KMS-11 (cell line): ENCODE data around the gene PACSIN1.

Source experiments
- H2AFZ ChIP-seq: fragments of 200-600 bp; sonication (generic); 2 replicates; pipeline ENCODE4 v1.6.1; 2016; ENCODE audit warnings: antibody characterized with exemption, mixed run types, low read depth
- H3K27ac ChIP-seq: fragments of 200-600 bp; sonication (generic); 2 replicates; pipeline ENCODE4 v1.6.1; 2016; ENCODE audit warnings: mild to moderate bottlenecking, mixed run types
- H3K27me3 ChIP-seq: fragments of 200-600 bp; sonication (generic); 2 replicates; pipeline ENCODE4 v1.6.1; 2017; ENCODE audit warnings: mild to moderate bottlenecking, low read depth, mixed run types, moderate library complexity; ENCODE audit not compliant: insufficient read depth
- H3K36me3 ChIP-seq: fragments of 200-600 bp; sonication (generic); 2 replicates; pipeline ENCODE4 v1.6.1; 2017; ENCODE audit warnings: mild to moderate bottlenecking, mixed run types; ENCODE audit not compliant: insufficient read depth
- H3K4me1 ChIP-seq: fragments of 200-600 bp; sonication (generic); 2 replicates; pipeline ENCODE4 v1.6.1; 2016; ENCODE audit warnings: mild to moderate bottlenecking, low read depth, mixed run types; ENCODE audit not compliant: poor library complexity, severe bottlenecking
- H3K4me2 ChIP-seq: fragments of 200-600 bp; sonication (generic); 2 replicates; pipeline ENCODE4 v1.7.0; 2016; ENCODE audit warnings: mild to moderate bottlenecking, mixed run types
- H3K4me3 ChIP-seq: fragments of 200-600 bp; sonication (generic); IDR thresholded peaks from 2 replicates; pipeline ENCODE4 v1.6.1; 2017; ENCODE audit warnings: low read depth, low read length, mixed read lengths; ENCODE audit not compliant: insufficient read depth
- H3K79me2 ChIP-seq: fragments of 200-600 bp; sonication (generic); 2 replicates; pipeline ENCODE4 v1.6.1; 2016; ENCODE audit warnings: low read depth, mixed run types; ENCODE audit not compliant: insufficient read depth
- H3K9ac ChIP-seq: fragments of 200-600 bp; sonication (generic); 2 replicates; pipeline ENCODE4 v1.6.1; 2016; ENCODE audit warnings: mild to moderate bottlenecking, mixed run types
- H4K20me1 ChIP-seq: fragments of 200-600 bp; sonication (generic); 2 replicates; pipeline ENCODE4 v1.6.1; 2016; ENCODE audit warnings: mild to moderate bottlenecking, mixed run types; ENCODE audit not compliant: insufficient read depth
- CTCF ChIP-seq: fragments of 200-600 bp; sonication (generic); conservative IDR thresholded peaks from 2 replicates; pipeline ENCODE4 v1.6.1; 2017; ENCODE audit warnings: low read depth, mild to moderate bottlenecking, antibody characterized with exemption, low read length, moderate library complexity, mixed read lengths

The PACSIN1 gene

GRCh38 chr6:34436803-34437643 lies 28.9 kb upstream of the PACSIN1 start:
- no peak for TF ChIP-seq CTCF
- H2AFZ ChIP-seq = no peak overlapping the region
- peaks cover 7% of the 10 kb centered on the region for H3K4me1 ChIP-seq
- H3K9ac ChIP-seq = no peak overlapping the region
- no peaks in the 10 kb centered on the region for H3K36me3 ChIP-seq
- H3K4me3 ChIP-seq = no peak overlapping the region
- no peak overlapping the region for H3K4me2 ChIP-seq
- H3K27me3 ChIP-seq = no peaks in the 10 kb centered on the region
- no peaks in the 10 kb centered on the region for H4K20me1 ChIP-seq
- no peak overlapping the region for H3K27ac ChIP-seq
- no peaks in the 10 kb centered on the region for H3K79me2 ChIP-seq

- no peaks in the 10 kb centered on the region for H3K36me3 ChIP-seq
- no peak overlapping the region for H3K4me3 ChIP-seq
- no peaks in the 10 kb centered on the region for H3K79me2 ChIP-seq
- peaks cover 7% of the 10 kb centered on the region for H3K4me1 ChIP-seq
- H3K27me3 ChIP-seq = no peaks in the 10 kb centered on the region
- no peak overlapping the region for H3K9ac ChIP-seq
- H3K27ac ChIP-seq = no peak overlapping the region
- no peak overlapping the region for H3K4me2 ChIP-seq
- H2AFZ ChIP-seq = no peak overlapping the region
- TF ChIP-seq CTCF = no peak
- no peaks in the 10 kb centered on the region for H4K20me1 ChIP-seq
Measured at GRCh38 chr6:34437644-34437970, 28.3 kb upstream of the PACSIN1 start.

GRCh38 chr6:34438705-34439104 lies 27.2 kb upstream of the PACSIN1 start:
- Histone ChIP-seq H3K27ac (no peak overlapping the region), H4K20me1 (no peaks in the 10 kb centered on the region), H3K4me1 (peaks cover 7% of the 10 kb centered on the region), H3K9ac (no peak overlapping the region), H3K4me2 (no peak overlapping the region), H2AFZ (no peak overlapping the region), H3K27me3 (no peaks in the 10 kb centered on the region), H3K79me2 (no peaks in the 10 kb centered on the region), H3K4me3 (no peak overlapping the region), H3K36me3 (no peaks in the 10 kb centered on the region)
- no peak for TF ChIP-seq CTCF

GRCh38 chr6:34439442-34439841 lies 26.4 kb upstream of the PACSIN1 start:
- H3K79me2 ChIP-seq = no peaks in the 10 kb centered on the region
- no peaks in the 10 kb centered on the region for H3K36me3 ChIP-seq
- peaks cover 7% of the 10 kb centered on the region for H3K4me1 ChIP-seq
- no peak overlapping the region for H3K9ac ChIP-seq
- H4K20me1 ChIP-seq = no peaks in the 10 kb centered on the region
- no peak overlapping the region for H3K4me2 ChIP-seq
- no peaks in the 10 kb centered on the region for H3K27me3 ChIP-seq
- no peak overlapping the region for H3K27ac ChIP-seq
- no peak overlapping the region for H3K4me3 ChIP-seq
- TF ChIP-seq CTCF = no peak
- no peak overlapping the region for H2AFZ ChIP-seq
